HG02870 (cell line): Measurements from ENCODE around the gene NDFIP2.
"Not testable (repeated sequence)": the region's sequence is repeated elsewhere in the genome, so short reads cannot be mapped to it uniquely, and the experiment has no call there.

Experiments used
- ATAC-seq: cut with Tn5 transposase; IDR thresholded peaks from one replicate; pipeline ENCODE4 v1.9.1; 2021; ENCODE audit warnings: mild to moderate bottlenecking, moderate library complexity; ENCODE audit not compliant: unreplicated experiment

NDFIP2 gene

DNA sequence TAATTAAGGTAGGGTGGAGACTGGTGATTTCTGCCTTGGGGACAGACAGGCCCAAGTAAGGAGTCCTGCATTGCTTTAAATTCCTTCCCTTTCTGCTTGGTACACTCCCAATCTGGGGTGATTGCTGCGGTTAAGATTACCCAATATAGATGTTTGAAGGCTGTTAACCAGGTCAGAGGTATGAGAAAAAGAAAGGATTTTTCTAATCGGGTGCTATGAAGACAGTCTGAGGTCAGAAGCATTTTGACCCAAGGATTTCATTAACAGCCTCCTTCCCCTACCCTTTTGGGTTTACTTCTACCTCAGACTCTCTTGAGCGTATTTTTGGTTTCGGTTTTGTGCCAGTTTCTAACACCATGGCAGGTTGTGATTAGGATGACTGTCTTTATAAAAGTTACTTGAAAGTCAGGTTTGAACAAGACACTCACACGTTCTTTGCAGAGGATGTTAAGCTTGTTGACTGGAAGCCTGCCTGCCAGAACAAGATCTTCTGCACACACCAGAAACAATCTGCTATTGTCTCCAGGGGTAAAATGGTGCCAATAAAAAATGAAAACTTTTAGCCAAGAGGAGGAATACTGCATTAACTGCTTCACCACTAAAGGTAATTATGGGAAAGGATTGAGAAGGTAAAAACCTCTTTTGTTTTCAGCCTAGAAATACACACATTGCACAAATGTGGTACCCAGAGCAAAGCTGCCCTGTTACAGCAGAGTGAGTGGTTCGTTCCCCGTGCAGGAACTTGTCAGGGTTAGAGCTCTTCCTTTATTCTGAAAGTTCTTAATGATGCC is 108.8 kb downstream of the NDFIP2 start:
- no peak for ATAC-seq

DNA sequence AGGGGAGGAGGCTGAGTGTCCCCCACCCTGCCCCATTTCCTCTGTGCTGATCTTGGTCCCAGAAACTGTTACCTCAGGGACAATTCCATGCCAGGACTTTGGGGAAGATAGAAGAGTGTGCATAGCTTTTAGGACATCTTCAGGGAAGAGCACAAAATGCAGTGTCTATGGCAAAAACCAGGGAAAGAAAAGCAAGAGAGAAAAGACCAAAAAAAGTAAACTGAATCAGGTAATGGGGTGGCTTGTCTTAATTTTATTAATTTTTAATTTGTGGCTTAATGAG is 109.4 kb downstream of the NDFIP2 start:
- no peak for ATAC-seq

- no peak for ATAC-seq
Measured at GRCh38 chr13:79591493-79591892, 110.5 kb downstream of the NDFIP2 start.

GRCh38 chr13:79593121-79593520 is 112.2 kb downstream of the NDFIP2 start:
- no peak for ATAC-seq

GRCh38 chr13:79593641-79594275 is 112.8 kb downstream of the NDFIP2 start:
- no peak for ATAC-seq

DNA sequence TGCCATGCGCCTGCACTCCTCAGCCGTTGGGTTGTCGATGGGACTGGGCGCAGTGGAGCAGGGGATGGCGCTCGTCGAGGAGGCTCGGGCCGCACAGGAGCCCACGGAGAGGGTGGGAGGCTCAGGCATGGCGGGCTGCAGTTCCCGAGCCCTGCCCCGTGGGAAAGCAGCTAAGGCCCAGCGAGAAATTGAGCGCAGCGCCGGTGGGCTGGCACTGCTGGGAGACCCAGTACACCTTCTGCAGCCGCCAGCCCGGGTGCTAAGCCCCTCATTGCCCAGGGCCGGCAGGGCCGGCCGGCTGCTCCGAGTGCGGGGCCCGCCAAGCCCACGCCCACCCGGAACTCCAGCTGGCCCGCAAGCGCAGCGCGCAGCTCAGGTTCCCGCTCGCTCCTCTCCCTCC is 119.2 kb downstream of the NDFIP2 start:
- not testable (repeated sequence) for ATAC-seq

DNA sequence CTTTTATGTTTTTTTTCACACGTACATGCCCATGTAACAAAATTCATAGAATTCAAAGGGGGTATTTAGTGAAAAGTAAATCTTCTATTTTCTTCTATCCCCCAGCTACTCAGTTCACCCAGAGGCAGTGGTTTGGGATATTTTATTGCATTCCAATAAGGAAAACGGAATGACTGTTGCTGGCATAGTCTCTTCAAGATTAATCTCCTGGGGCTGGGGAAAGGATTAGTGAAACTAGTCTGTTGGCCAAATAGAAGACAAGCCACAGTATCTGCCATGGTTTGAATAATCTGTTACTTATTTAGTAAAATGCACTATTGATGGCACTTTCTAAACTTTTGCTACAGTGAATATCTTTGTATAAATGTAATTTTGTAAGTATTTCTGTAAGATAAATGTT is 122.0 kb downstream of the NDFIP2 start:
- no peak for ATAC-seq

GRCh38 chr13:79604752-79605151 is 123.8 kb downstream of the NDFIP2 start:
- peak; percentile 65 for ATAC-seq
